ENCODE measurements around the gene PNPLA6. TPM values are rescaled to one million over a fixed set of nuclear protein-coding genes. Genes with fewer than 3 reads are reported as not detected.

PNPLA6 gene
- total RNA-seq, 1 experiment from 2014 or later: 14.2 TPM

GRCh38 chr19:7550169-7550770 lies 14.8 kb downstream of the PNPLA6 start:
- no peak overlapping the region for H3K27ac ChIP-seq
- no peaks in the 10 kb centered on the region for H3K27me3 ChIP-seq
- H3K4me1 ChIP-seq: no peaks in the 10 kb centered on the region
- no peaks in the 10 kb centered on the region for H3K36me3 ChIP-seq
- H3K9me3 ChIP-seq (replicated peaks): no peaks in the 10 kb centered on the region
- H3K4me3 ChIP-seq: no peak overlapping the region
- no peak for DNase-seq

GRCh38 chr19:7550987-7551761 lies 15.7 kb downstream of the PNPLA6 start:
- Histone ChIP-seq H3K27ac (no peak overlapping the region), H3K9me3 (replicated peaks) (no peaks in the 10 kb centered on the region), H3K4me1 (no peaks in the 10 kb centered on the region), H3K4me3 (no peak overlapping the region), H3K36me3 (no peaks in the 10 kb centered on the region), H3K27me3 (no peaks in the 10 kb centered on the region)
- peak in 1 of 2 experiments; percentile 27 for DNase-seq

- Histone ChIP-seq H3K27me3 (no peaks in the 10 kb centered on the region), H3K9me3 (replicated peaks) (no peaks in the 10 kb centered on the region), H3K27ac (no peak overlapping the region), H3K4me3 (no peak overlapping the region), H3K36me3 (0 out of 2 replicates have a peak, but pooled peaks cover under 1% of the 10 kb centered on the region), H3K4me1 (no peaks in the 10 kb centered on the region)
- no peak for DNase-seq
These were observed 17.3 kb downstream of the PNPLA6 start for GRCh38 chr19:7552781-7553180.

- no peaks in the 10 kb centered on the region for H3K9me3 ChIP-seq (replicated peaks)
- DNase-seq: no peak
- H3K27me3 ChIP-seq: no peaks in the 10 kb centered on the region
- 0 out of 2 replicates have a peak, but pooled peaks cover 3% of the 10 kb centered on the region for H3K36me3 ChIP-seq
- no peak overlapping the region for H3K27ac ChIP-seq
- no peaks in the 10 kb centered on the region for H3K4me1 ChIP-seq
- no peak overlapping the region for H3K4me3 ChIP-seq
These were observed 19.0 kb downstream of the PNPLA6 start for GRCh38 chr19:7554565-7554964.

GRCh38 chr19:7554990-7555864 lies 19.7 kb downstream of the PNPLA6 start:
- Histone ChIP-seq H3K27me3 (no peaks in the 10 kb centered on the region), H3K36me3 (0 out of 2 replicates have a peak, but pooled peaks cover 3% of the 10 kb centered on the region), H3K4me3 (no peak overlapping the region), H3K4me1 (no peaks in the 10 kb centered on the region), H3K27ac (no peak overlapping the region), H3K9me3 (replicated peaks) (no peaks in the 10 kb centered on the region)
- DNase-seq: no peak

GRCh38 chr19:7556696-7557315 lies 21.3 kb downstream of the PNPLA6 start:
- Histone ChIP-seq H3K4me3 (no peak overlapping the region), H3K4me1 (no peaks in the 10 kb centered on the region), H3K27me3 (no peaks in the 10 kb centered on the region), H3K36me3 (0 out of 2 replicates have a peak, but pooled peaks cover 3% of the 10 kb centered on the region), H3K9me3 (replicated peaks) (no peaks in the 10 kb centered on the region), H3K27ac (no peak overlapping the region)
- DNase-seq: no peak

- Histone ChIP-seq H3K4me1 (no peaks in the 10 kb centered on the region), H3K4me3 (no peak overlapping the region), H3K27ac (no peak overlapping the region), H3K36me3 (0 out of 2 replicates have a peak, but pooled peaks cover 3% of the 10 kb centered on the region), H3K9me3 (replicated peaks) (no peaks in the 10 kb centered on the region), H3K27me3 (no peaks in the 10 kb centered on the region)
- DNase-seq: no peak
These were observed 23.1 kb downstream of the PNPLA6 start for GRCh38 chr19:7558667-7559066.

GRCh38 chr19:7559102-7559501 lies 23.6 kb downstream of the PNPLA6 start:
- no peaks in the 10 kb centered on the region for H3K27me3 ChIP-seq
- 0 out of 2 replicates have a peak, but pooled peaks cover 3% of the 10 kb centered on the region for H3K36me3 ChIP-seq
- H3K4me1 ChIP-seq: no peaks in the 10 kb centered on the region
- no peaks in the 10 kb centered on the region for H3K9me3 ChIP-seq (replicated peaks)
- H3K27ac ChIP-seq: no peak overlapping the region
- H3K4me3 ChIP-seq: no peak overlapping the region
- DNase-seq: no peak

GRCh38 chr19:7560255-7560654 lies 24.7 kb downstream of the PNPLA6 start:
- H3K36me3 ChIP-seq: 0 out of 2 replicates have a peak, but pooled peaks cover 3% of the 10 kb centered on the region
- H3K4me3 ChIP-seq: no peak overlapping the region
- no peak for DNase-seq
- no peaks in the 10 kb centered on the region for H3K4me1 ChIP-seq
- no peaks in the 10 kb centered on the region for H3K27me3 ChIP-seq
- H3K9me3 ChIP-seq (replicated peaks): no peaks in the 10 kb centered on the region
- H3K27ac ChIP-seq: no peak overlapping the region

- H3K9me3 ChIP-seq (replicated peaks): no peaks in the 10 kb centered on the region
- H3K27me3 ChIP-seq: no peaks in the 10 kb centered on the region
- H3K36me3 ChIP-seq: 0 out of 2 replicates have a peak, but pooled peaks cover 3% of the 10 kb centered on the region
- DNase-seq: no peak
- H3K4me1 ChIP-seq: no peaks in the 10 kb centered on the region
- no peak overlapping the region for H3K4me3 ChIP-seq
- no peak overlapping the region for H3K27ac ChIP-seq
These were observed 25.8 kb downstream of the PNPLA6 start for GRCh38 chr19:7561325-7561724.

- 0 out of 2 replicates have a peak, but pooled peaks cover 2% of the 10 kb centered on the region for H3K36me3 ChIP-seq
- H3K27ac ChIP-seq: no peak overlapping the region
- peak in 1 of 2 experiments; percentile 41 for DNase-seq
- H3K9me3 ChIP-seq (replicated peaks): no peaks in the 10 kb centered on the region
- H3K4me1 ChIP-seq: no peaks in the 10 kb centered on the region
- H3K27me3 ChIP-seq: no peaks in the 10 kb centered on the region
- no peak overlapping the region for H3K4me3 ChIP-seq
These were observed 27.3 kb downstream of the PNPLA6 start for GRCh38 chr19:7562646-7563393.

GRCh38 chr19:7564866-7565265 lies 29.3 kb downstream of the PNPLA6 start:
- Histone ChIP-seq H3K4me3 (no peak overlapping the region), H3K27me3 (no peaks in the 10 kb centered on the region), H3K4me1 (no peaks in the 10 kb centered on the region), H3K27ac (no peak overlapping the region), H3K9me3 (replicated peaks) (no peaks in the 10 kb centered on the region), H3K36me3 (no peaks in the 10 kb centered on the region)
- no peak for DNase-seq

- H3K27ac ChIP-seq: no peak overlapping the region
- no peaks in the 10 kb centered on the region for H3K9me3 ChIP-seq (replicated peaks)
- H3K4me3 ChIP-seq: no peak overlapping the region
- no peak for DNase-seq
- no peaks in the 10 kb centered on the region for H3K27me3 ChIP-seq
- no peaks in the 10 kb centered on the region for H3K4me1 ChIP-seq
- H3K36me3 ChIP-seq: no peaks in the 10 kb centered on the region
These were observed 29.8 kb downstream of the PNPLA6 start for GRCh38 chr19:7565332-7565731.

- H3K4me3 ChIP-seq: no peak overlapping the region
- no peak for DNase-seq
- H3K36me3 ChIP-seq: no peaks in the 10 kb centered on the region
- no peaks in the 10 kb centered on the region for H3K27me3 ChIP-seq
- no peaks in the 10 kb centered on the region for H3K4me1 ChIP-seq
- no peak overlapping the region for H3K27ac ChIP-seq
- no peaks in the 10 kb centered on the region for H3K9me3 ChIP-seq (replicated peaks)
These were observed 35.2 kb downstream of the PNPLA6 start for GRCh38 chr19:7570761-7571160.
